H1 (cell line): ENCODE results near the gene TMEM223. TPM values are rescaled to one million over a fixed set of nuclear protein-coding genes. Genes with fewer than 3 reads are reported as not detected.

Experiments
- ASH2L ChIP-seq: fragments of 200-600, 300-600 bp; sonication (generic); IDR thresholded peaks from one replicate; pipeline ENCODE4 v1.7.1; 2017; ENCODE audit warnings: low read length
- CBX5 ChIP-seq: fragments of 300-800, 300-1000 bp; sonication (generic); IDR thresholded peaks from 2 replicates; pipeline ENCODE4 v1.7.1; 2016; ENCODE audit warnings: antibody characterized with exemption, low read length, low read depth
- CHD1 ChIP-seq: IDR thresholded peaks from 2 replicates; pipeline ENCODE4 v1.6.1; 2012; ENCODE audit warnings: low read depth, low read length, improper control_type of control experiment
- EGR1 ChIP-seq: IDR thresholded peaks from 2 replicates; pipeline ENCODE4 v1.6.1; 2011; ENCODE audit warnings: low read depth, low read length, borderline replicate concordance
- EP300 ChIP-seq, 2 experiments: IDR thresholded peaks; 1 replicate in 1 of 2; 2 replicates in 1 of 2; pipeline ENCODE4 v1.6.1; 2011 to 2012; ENCODE audit warnings: low read depth in 2 of 2, low read length in 2 of 2, mild to moderate bottlenecking in 2 of 2, borderline replicate concordance in 1 of 2, inconsistent platforms in 1 of 2, moderate library complexity in 1 of 2
- EZH2 ChIP-seq: fragments of 200-600 bp; sonication (generic); IDR thresholded peaks from 2 replicates; pipeline ENCODE4 v1.7.1; 2012; ENCODE audit warnings: low read depth, mild to moderate bottlenecking, moderate library complexity, low read length, inconsistent platforms; ENCODE audit not compliant: severe bottlenecking
- FOSL1 ChIP-seq: IDR thresholded peaks from 2 replicates; pipeline ENCODE4 v1.6.1; 2011; ENCODE audit warnings: mild to moderate bottlenecking, low read depth, low read length, moderate library complexity; ENCODE audit not compliant: insufficient read depth
- GABPA ChIP-seq: IDR thresholded peaks from 2 replicates; pipeline ENCODE4 v1.6.1; 2011; ENCODE audit warnings: mild to moderate bottlenecking, low read length, moderate library complexity, borderline replicate concordance; ENCODE audit not compliant: insufficient read depth
- JUND ChIP-seq: IDR thresholded peaks from 2 replicates; pipeline ENCODE4 v1.6.1; 2011; ENCODE audit warnings: mild to moderate bottlenecking, improper control_type of control experiment, low read length
- KDM1A ChIP-seq: fragments of 200-600, 300-600 bp; sonication (generic); IDR thresholded peaks from 2 replicates; pipeline ENCODE4 v1.7.1; 2016; ENCODE audit warnings: mild to moderate bottlenecking, low read length, borderline replicate concordance
- KDM4A ChIP-seq: IDR thresholded peaks from one replicate; pipeline ENCODE4 v1.7.1; 2012; ENCODE audit warnings: low read depth, mild to moderate bottlenecking, moderate library complexity, low read length, inconsistent platforms; ENCODE audit not compliant: severe bottlenecking
- MAFK ChIP-seq: IDR thresholded peaks from 2 replicates; pipeline ENCODE4 v1.6.1; 2012; ENCODE audit warnings: low read depth, mild to moderate bottlenecking, improper control_type of control experiment, low read length
- NRF1 ChIP-seq: IDR thresholded peaks from 2 replicates; pipeline ENCODE4 v1.6.1; 2011; ENCODE audit warnings: mild to moderate bottlenecking, low read depth, low read length, improper control_type of control experiment
- POU5F1 ChIP-seq: IDR thresholded peaks from 2 replicates; pipeline ENCODE4 v1.6.1; 2011; ENCODE audit warnings: low read depth, mild to moderate bottlenecking, low read length, moderate library complexity
- RAD21 ChIP-seq, 2 experiments: IDR thresholded peaks in 1 of 2; conservative IDR thresholded peaks in 1 of 2; 2 replicates each; pipeline ENCODE4 v1.6.1; 2011; ENCODE audit warnings: low read depth in 2 of 2, low read length in 2 of 2, improper control_type of control experiment in 1 of 2, inconsistent platforms in 1 of 2, mild to moderate bottlenecking in 1 of 2, moderate library complexity in 1 of 2
- SUZ12 ChIP-seq: fragments of 200-600 bp; sonication (generic); IDR thresholded peaks from 2 replicates; pipeline ENCODE4 v1.6.1; 2012; ENCODE audit warnings: mild to moderate bottlenecking, inconsistent platforms, low read length, moderate library complexity, mixed read lengths
- TAF7 ChIP-seq: optimal IDR thresholded peaks from 2 replicates; pipeline ENCODE3; 2011; ENCODE audit warnings: low read depth, mild to moderate bottlenecking, inconsistent platforms, low read length, moderate library complexity, borderline replicate concordance
- TBP ChIP-seq: IDR thresholded peaks from 2 replicates; pipeline ENCODE4 v1.6.1; 2011; ENCODE audit warnings: low read depth, low read length, improper control_type of control experiment
- ZNF274 ChIP-seq: IDR thresholded peaks from 2 replicates; pipeline ENCODE4 v1.7.0; 2012; ENCODE audit warnings: low read length, borderline replicate concordance; ENCODE audit errors: extremely low read depth
- polyA plus RNA-seq, 7 experiments: library from polyadenylated mRNA; depleted of rRNA in 3 of 7; stranded (reverse) in 5 of 7; unstranded in 2 of 7; fragments of >200 nt in 5 of 7; fragments of 200-250 nt in 2 of 7; gene quantifications; 1 replicate in 5 of 7; 2 replicates in 1 of 7; 4 replicates in 1 of 7; pipeline versions ENCODE4 v1.2.1 to v1.2.3, GENCODE V29; 2011 to 2013; ENCODE audit warnings: missing spikeins in 2 of 7, mixed read lengths in 2 of 7
- total RNA-seq: library from RNA; stranded (reverse); fragmentation: NEBNext Ultra II Directional; extraction: Animal tissue kit (Norgen Biotek cat#: 25700); gene quantifications from 2 replicates; pipeline ENCODE4 v1.2.1, GENCODE V29; 2021
- TF ChIP-seq, protein P1 (sequence below): IDR thresholded peaks from 2 replicates; pipeline ENCODE4 v1.6.1; 2011; ENCODE audit warnings: low read depth, mild to moderate bottlenecking, low read length; ENCODE audit not compliant: insufficient read depth

The TMEM223 gene
- total and polyA plus RNA-seq, 2 of the 8 experiments (the other 6 are each of a cell fraction or from before 2014, with no cell fraction given): 22.9 to 64.1 TPM

DNA sequence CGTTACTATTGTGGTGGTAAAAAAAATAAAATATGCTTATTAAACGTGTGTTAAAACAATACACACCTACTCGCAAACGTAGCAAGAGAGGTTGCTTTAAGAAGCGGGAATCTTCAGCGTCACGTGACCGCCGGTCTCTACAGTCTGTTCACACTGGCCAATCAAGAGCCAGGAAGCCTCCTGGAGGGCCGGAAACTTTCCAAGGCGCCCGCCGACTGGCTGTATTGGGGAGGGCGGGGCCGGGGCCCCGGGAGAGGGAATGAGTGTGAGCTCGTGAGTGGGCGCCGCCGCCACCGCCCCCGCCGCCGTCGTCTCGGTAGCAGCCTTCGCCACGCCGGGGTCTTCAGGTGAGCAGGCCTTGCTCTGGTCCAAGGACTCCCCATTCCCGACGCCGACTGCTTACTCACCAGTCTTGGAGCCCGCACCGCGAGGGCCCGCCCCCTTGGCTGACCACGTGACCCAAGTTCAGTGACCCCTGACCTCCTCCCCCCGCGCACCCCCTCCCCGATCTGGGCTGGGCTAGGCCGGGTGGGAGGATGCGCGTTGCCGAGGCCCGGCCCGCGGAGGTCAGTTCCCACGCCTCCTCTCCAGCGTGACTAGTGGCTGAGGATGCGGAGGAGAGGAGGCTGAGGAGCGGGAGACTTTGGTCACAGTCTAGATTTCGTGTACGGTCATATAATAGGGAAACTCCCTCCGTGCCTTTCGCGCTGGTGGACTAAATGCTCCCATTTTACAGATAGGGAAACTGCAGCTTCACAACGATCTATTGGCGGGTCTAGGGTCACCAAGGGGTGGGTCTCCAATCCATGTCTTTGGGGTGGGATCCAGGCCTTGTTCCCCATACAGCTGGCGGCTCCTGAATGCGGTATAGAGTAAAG lies 20.4 kb downstream of the TMEM223 start, which contains the start of gene TAF6L (continued):
- TF ChIP-seq FOSL1 (no peak), KDM4A (peak; percentile 58), NRF1 (no peak), EP300 (IDR thresholded peaks at IDR 0.05; ENCODE audit: borderline replicate concordance in 1 of 2, low read depth in 2 of 2, low read length in 2 of 2) (no peak), CHD1 (no peak), MAFK (no peak), SUZ12 (no peak), CBX5 (no peak), POU5F1 (no peak), ASH2L (peak; percentile 20), RAD21 (IDR thresholded peaks at IDR 0.05 in 1 of 2, conservative IDR thresholded peaks at IDR 0.05 in 1 of 2; ENCODE audit: low read depth in 2 of 2, low read length in 2 of 2) (no peak), TBP (peak; percentile 64; the same call in 1 of the 2 replicates), GABPA (no peak), EGR1 (peak; percentile 80; the same call in 1 of the 2 replicates), ZNF274 (no peak), JUND (no peak), EZH2 (no peak), KDM1A (peak; percentile 97), TAF7 (no peak)
- TF ChIP-seq, protein P1, sequence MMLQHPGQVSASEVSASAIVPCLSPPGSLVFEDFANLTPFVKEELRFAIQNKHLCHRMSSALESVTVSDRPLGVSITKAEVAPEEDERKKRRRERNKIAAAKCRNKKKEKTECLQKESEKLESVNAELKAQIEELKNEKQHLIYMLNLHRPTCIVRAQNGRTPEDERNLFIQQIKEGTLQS: peak; percentile 75
